ENCODE measurements around the gene C14orf180.
A peak's percentile ranks its signal among the peaks of the same experiment; 100 is the strongest.

The C14orf180 gene

GRCh38 chr14:104561632-104562495 lies 17.7 kb upstream of the C14orf180 start:
- DNase-seq (ENCODE audit: low read depth in 2 of 2): no peak

- DNase-seq (ENCODE audit: low read depth in 2 of 2): no peak
Measured at GRCh38 chr14:104562606-104563005, 17.0 kb upstream of the C14orf180 start.

- DNase-seq (ENCODE audit: low read depth in 2 of 2): no peak
Measured at GRCh38 chr14:104563191-104563741, 16.3 kb upstream of the C14orf180 start.

DNA sequence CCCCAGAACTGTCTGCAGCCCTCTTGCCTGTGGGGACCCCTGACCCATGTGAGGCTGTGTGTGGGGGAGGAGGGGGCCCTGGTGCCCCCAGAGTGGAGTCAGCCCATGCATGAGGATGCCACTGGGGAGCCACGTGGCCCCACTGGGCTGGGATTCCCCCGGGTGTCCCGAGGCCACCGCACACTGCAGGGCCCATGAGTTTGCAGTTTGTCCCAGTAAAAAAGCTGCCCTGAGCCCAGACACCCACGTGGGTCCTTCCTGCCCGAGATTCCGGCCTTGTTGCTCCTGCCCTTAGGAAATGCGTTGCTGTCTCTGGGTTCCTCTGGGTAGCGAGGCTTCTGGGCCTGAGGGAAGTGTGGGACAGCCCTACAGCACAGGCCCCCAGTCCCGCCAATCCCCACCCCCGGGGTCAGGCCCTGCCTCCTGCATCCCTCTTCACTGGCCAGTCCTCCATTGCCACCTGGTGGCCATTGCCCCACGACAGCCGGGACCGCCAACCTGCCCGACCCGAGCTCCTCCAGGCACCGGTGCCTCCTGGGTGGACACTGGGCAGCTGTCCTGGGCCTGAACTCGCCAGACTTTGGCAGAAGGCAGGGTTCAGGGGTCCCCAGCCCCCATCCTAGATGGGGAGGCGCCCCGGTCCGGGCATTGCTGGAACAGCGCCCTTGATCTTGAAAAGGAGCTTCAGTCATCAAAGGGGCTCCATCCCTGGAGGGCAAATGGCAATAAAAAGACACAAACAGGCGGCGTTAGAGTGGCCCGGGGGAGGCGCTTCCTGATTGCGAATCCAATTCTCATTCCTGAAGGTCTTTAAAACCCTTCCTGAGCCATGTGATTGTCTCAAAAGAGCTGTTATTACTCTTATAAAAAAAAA lies 15.6 kb upstream of the C14orf180 start:
- DNase-seq (ENCODE audit: low read depth in 2 of 2): peak; percentile 37 to 46

DNA sequence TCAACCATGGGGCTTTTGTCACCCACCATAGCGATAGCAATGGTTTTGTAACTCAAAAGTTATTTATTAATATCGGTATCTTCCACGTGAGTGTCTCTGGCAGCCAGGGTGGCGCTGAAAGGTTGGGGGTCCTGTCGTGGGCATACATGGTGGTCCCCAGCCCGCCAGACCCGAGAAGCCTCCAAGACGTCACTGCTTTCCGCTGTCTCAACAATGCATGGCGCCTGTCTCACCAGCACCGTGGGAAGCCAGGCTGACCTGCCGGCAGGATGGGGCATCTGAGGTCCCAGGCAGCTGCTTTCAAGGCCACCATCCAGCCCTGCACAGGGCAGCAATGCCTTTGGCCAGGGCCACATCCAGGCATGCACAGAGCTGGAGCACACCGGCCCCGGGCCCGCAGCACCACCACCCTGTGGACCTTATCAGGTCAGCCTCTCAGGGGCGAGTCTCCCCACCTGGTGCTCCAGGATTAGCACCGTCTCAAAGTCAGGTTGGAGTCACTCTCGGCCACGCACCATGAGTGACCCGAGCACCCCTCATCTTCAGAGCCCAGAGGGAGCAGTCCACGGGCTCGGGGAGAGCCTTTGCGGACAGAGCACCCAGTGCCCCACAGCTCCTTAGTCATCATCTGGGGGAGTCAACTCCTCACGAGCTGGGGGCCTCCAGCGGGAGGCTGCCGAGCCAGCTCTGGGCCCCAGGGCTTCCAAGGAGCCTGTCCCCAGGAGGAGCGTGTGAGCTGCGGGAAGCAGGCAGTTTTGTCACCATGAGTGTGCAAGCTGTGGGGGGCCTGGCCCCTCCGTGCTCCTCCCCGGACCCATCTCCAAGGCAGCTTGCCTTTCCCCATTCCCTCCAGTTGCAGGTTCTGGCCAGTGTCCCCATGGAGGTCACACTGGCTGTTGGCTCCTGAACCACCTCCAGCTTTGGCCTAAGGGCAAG lies 14.6 kb upstream of the C14orf180 start:
- DNase-seq (ENCODE audit: low read depth in 2 of 2): no peak

DNA sequence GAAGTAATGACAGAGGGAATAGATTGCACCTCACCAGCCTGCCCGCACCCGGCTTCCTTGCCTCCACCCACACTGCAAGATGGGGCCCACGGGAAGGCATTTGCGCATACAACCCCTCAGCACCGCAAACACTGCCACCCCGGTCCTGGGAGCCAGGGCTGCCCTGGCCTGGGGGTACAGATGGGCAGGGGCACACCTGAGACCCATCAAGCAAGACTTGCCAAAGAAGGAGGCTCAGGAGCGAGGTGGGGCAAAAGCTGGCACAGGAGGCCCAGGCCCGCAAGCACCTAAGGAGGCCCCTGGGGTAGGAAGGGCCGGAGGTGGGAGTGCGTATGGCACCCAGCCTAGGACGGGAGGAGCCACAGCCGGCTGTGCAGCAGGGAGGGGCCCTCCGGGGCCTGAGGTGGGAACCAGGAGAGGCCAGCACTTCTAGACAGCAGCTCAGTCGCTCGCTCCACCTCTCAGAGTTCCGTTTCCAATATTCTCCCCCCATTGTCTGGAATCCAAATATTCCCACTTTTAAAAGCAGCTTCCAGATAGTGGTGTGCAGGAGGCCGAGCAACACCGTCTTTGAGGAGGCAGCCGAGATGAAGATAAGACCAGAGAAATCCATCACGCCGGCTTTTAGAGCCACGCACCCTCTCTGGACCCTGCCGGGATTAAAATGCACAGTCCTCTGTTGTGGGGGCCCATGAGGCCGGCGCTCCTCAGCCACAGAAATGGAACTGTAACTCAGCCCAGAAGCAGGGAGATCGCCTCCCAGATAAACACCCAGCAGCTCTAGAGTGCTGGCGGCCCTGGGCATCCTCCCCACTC lies 12.2 kb upstream of the C14orf180 start:
- no peak for DNase-seq (ENCODE audit: low read depth in 2 of 2)

DNA sequence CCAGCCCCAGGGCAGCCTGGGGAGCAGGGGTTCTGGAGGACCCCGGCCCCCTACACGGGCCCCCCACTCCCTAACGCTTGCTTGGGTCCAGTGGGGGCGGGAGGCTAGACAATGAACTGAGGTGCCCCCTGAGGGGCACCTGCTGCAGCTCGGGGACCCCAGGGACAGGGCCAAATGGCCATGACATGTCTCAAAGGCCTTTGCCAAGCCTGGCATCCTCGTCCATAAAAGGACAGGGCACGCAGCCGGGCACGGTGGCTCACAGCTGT lies 11.7 kb upstream of the C14orf180 start:
- DNase-seq (ENCODE audit: low read depth in 2 of 2): no peak

- DNase-seq (ENCODE audit: low read depth in 2 of 2): no peak
Measured at GRCh38 chr14:104568620-104569019, 10.9 kb upstream of the C14orf180 start.

DNA sequence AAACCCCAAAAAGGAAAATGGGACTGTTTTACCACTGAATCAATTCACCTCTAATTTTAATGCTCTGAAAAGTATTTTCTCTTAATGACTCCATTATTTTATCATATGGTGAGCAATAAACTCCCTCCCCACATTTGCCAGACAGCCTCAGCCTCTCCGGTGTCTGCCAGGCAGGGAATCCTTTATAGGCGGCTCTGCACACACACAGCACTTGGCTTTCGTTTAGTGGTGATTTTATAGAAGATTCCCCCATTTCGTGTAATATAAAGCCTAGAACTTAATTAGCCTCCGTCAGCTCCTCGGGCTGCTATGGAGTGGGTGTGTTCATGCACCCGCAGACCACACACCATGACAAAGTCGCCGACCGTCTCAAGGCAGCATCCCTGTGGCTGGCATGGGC lies 10.1 kb upstream of the C14orf180 start:
- DNase-seq (ENCODE audit: low read depth in 2 of 2): no peak

DNA sequence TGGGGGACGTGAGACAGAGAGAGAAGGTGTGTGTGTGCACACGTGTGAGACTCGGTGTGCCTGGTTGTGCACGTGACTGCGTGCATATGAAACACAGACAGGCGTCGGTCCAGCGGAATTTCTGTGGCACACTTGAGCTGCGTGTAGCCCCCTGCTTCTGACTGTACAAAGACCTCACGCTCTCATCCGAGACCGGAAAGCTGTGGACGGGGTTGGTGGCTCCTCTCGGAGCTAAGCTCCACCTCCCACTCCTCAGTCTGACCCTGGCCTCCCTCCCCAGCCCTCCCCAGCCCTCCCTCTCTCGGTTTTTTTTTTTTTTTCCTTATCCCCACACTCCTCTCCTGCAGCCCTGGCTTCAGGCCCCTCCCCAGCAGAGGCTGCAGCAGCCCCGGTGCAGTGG lies 8.3 kb upstream of the C14orf180 start:
- DNase-seq (ENCODE audit: low read depth in 2 of 2): no peak

DNA sequence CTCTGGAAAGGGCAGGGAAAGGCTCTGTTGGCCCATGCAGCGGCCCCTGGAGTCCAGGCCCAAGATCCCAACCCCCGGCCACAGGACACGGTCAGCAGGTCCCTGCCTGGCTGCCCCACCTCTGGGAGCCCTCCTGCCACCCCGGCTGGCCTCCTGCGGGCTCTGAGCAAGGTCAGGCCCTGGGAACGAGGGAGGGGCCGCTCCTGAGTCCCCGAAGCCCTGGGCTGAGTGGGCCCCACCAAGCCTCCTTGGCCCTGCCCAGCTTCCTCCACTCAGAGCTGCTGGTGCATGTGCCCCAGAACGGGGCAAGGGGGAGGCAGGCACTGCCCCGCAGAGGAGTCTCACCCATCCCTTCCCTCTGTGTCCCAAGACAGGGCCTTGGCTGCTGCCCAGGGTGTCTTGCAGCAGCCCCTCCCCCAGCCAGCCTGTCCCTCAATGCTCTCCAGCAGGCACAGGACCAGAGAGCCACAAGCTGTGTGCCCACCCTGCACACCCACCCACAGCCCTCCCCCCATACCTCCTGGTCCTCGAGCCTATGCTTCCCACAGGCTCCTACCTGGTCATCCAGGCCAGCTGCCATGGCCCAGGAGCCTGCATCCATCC lies 7.4 kb upstream of the C14orf180 start:
- DNase-seq (ENCODE audit: low read depth in 2 of 2): no peak

DNA sequence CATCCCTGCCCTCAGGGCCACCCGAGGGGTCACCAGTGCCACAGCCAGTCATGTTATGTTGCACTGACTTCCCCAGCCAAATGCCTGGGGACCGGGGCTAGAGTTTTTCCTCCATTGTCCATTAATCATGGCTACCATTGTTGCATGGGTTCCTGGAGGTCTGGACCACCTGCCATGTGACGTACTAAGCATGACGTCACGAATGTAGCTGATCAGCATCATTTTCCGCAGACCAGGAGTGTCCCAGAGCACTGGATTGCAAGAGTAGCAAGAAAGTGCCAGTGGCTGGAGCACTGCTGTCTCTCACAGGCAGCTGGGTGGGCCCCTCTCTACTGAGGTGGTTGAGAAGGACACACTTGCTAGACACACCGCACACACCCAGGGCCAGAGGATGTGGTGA lies 6.9 kb upstream of the C14orf180 start:
- DNase-seq (ENCODE audit: low read depth in 2 of 2): no peak

DNA sequence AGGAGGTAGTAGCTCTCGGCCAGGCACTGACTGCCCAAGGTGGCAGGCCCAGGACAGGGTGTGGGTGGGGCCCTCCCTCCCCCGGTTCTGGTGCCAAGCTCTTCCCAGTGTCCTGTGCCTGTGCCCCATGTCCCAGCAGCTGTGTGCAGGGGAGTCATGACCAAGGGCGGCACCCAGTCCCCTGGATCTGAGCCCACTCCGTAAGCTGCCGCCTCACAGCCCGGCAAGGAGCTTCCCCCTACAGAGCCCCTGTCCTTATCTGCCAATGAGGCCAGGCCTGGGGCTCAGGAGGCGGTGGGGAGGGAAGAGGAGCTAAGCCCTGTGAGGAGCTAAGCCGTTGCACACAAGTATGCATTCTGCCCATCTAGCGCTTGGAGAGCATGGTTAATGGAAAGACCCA lies 5.6 kb upstream of the C14orf180 start:
- DNase-seq (ENCODE audit: low read depth in 2 of 2): no peak

GRCh38 chr14:104574536-104574935 lies 5.0 kb upstream of the C14orf180 start:
- no peak for DNase-seq (ENCODE audit: low read depth in 2 of 2)

GRCh38 chr14:104574978-104575583 lies 4.5 kb upstream of the C14orf180 start:
- no peak for DNase-seq (ENCODE audit: low read depth in 2 of 2)

- no peak for DNase-seq (ENCODE audit: low read depth in 2 of 2)
Measured at GRCh38 chr14:104576232-104576969, 3.2 kb upstream of the C14orf180 start.

- DNase-seq (ENCODE audit: low read depth in 2 of 2): no peak
Measured at GRCh38 chr14:104576970-104577332, 2.6 kb upstream of the C14orf180 start.

- no peak for DNase-seq (ENCODE audit: low read depth in 2 of 2)
Measured at GRCh38 chr14:104577426-104577825, 2.1 kb upstream of the C14orf180 start.

DNA sequence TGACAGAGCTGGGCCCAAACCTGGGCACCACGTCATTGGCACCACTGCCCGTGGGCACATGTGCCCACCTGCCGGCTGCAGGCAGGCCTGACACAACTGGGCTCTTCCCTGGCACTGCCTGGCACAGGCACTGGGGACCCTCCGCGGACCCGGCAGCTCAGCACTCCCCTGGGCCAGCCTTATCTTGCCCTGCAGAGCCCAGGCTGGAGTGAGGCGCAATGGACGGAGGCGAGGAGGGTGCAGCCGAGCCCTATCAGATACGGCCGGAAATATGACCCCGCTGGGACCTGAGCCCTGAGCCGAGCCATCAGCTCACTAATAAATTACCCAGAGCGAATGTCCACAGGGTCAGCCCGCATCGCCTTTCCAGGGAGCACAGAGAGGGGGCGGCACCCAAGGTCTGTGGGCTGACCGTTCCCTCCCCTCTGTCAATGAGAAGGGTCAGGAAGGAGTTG lies 1.7 kb upstream of the C14orf180 start:
- no peak for DNase-seq (ENCODE audit: low read depth in 2 of 2)
